ENCODE measurements around the gene PPP1R12A. TPM values are rescaled to one million over a fixed set of nuclear protein-coding genes. Genes with fewer than 3 reads are reported as not detected.

PPP1R12A gene
- total RNA-seq, 1 donor, result 156 TPM

- Histone ChIP-seq H3K4me1 (ENCODE audit: insufficient read depth, low read length) (peaks cover 8% of the 10 kb centered on the region), H3K27me3 (ENCODE audit: insufficient read depth, low read length) (no peaks in the 10 kb centered on the region), H3K4me3 (ENCODE audit: low read length) (no peak overlapping the region), H3K9me3 (ENCODE audit: low read depth, low read length) (peaks cover 6% of the 10 kb centered on the region)
Observed at GRCh38 chr12:79850610-79851299, 84.1 kb downstream of the PPP1R12A start.

GRCh38 chr12:79848339-79848738 is 86.6 kb downstream of the PPP1R12A start:
- H3K27me3 ChIP-seq (ENCODE audit: insufficient read depth, low read length), result no peaks in the 10 kb centered on the region
- peaks cover 6% of the 10 kb centered on the region for H3K9me3 ChIP-seq (ENCODE audit: low read depth, low read length)
- H3K4me1 ChIP-seq (ENCODE audit: insufficient read depth, low read length), result peaks cover 8% of the 10 kb centered on the region
- no peak overlapping the region for H3K4me3 ChIP-seq (ENCODE audit: low read length)

GRCh38 chr12:79847417-79847816 is 87.5 kb downstream of the PPP1R12A start:
- peaks cover 8% of the 10 kb centered on the region for H3K4me1 ChIP-seq (ENCODE audit: insufficient read depth, low read length)
- H3K4me3 ChIP-seq (ENCODE audit: low read length), result no peak overlapping the region
- peaks cover 6% of the 10 kb centered on the region for H3K9me3 ChIP-seq (ENCODE audit: low read depth, low read length)
- H3K27me3 ChIP-seq (ENCODE audit: insufficient read depth, low read length), result no peaks in the 10 kb centered on the region

DNA sequence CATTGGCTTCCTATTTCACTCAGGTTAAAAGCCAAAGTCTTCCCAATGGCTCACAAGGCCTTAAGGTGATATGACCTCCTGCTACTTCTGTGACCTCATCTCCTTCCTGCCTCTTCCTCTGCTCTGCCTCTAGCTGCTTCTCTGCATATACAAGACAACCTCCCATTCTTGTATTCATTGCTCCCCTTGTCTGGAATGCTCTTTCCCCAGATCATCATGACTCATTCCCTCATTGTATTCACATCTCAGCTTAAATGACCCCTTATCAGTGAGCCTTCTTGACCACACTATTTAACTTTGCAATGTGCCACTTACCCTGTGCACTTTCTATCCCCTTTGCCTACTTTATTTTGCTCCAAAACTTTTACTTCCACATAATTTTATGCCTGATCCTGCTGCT is 90.2 kb downstream of the PPP1R12A start:
- Histone ChIP-seq H3K4me1 (ENCODE audit: insufficient read depth, low read length) (peaks cover 12% of the 10 kb centered on the region), H3K4me3 (ENCODE audit: low read length) (no peak overlapping the region), H3K9me3 (ENCODE audit: low read depth, low read length) (no peaks in the 10 kb centered on the region)

DNA sequence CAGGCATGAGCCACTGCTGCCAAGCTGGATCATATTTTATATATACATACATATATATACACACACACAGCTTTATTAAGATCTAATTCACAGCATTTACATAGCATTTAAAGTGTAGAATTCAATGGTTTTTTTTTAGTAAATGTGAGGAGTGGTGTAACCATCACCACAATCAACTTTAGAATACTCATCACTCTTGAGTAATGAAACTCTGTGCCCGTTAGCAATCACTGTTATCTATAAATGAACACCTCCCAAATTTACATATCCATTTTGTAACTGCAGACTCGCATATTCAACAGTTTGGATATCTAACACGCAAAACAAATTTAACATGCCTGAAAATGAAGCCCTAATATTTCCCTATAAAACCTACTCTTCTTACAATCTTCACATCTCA is 90.9 kb downstream of the PPP1R12A start:
- Histone ChIP-seq H3K4me1 (ENCODE audit: insufficient read depth, low read length) (peaks cover 7% of the 10 kb centered on the region), H3K27me3 (ENCODE audit: insufficient read depth, low read length) (no peaks in the 10 kb centered on the region), H3K9me3 (ENCODE audit: low read depth, low read length) (no peaks in the 10 kb centered on the region), H3K4me3 (ENCODE audit: low read length) (no peak overlapping the region)

More for the DNA sequence above, 90.2 kb downstream of the PPP1R12A start:
- H3K27me3 ChIP-seq (ENCODE audit: insufficient read depth, low read length), result no peaks in the 10 kb centered on the region

DNA sequence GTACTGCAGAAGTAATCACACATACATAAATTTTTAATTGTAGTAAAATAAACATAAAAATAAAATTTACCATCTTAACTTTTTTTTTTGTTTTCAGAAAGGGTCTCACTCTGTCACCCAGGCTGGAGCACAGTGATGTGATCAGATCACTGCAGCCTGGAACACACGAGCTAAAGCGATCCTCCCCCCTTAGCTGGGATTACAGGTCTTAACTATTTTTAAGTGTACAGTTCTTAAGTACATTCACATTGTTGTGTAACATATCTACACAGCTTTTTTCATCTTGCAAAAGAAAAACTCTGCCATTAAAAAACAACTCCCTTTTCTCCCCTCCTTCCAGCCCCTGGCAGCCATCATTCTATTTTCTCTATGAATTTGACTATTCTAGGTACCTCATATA is 92.3 kb downstream of the PPP1R12A start:
- Histone ChIP-seq H3K27me3 (ENCODE audit: insufficient read depth, low read length) (no peaks in the 10 kb centered on the region), H3K9me3 (ENCODE audit: low read depth, low read length) (no peaks in the 10 kb centered on the region), H3K4me1 (ENCODE audit: insufficient read depth, low read length) (peaks cover 6% of the 10 kb centered on the region), H3K4me3 (ENCODE audit: low read length) (no peak overlapping the region)

- H3K4me1 ChIP-seq (ENCODE audit: insufficient read depth, low read length), result peaks cover 6% of the 10 kb centered on the region
- H3K27me3 ChIP-seq (ENCODE audit: insufficient read depth, low read length), result no peaks in the 10 kb centered on the region
- H3K4me3 ChIP-seq (ENCODE audit: low read length), result no peak overlapping the region
- no peaks in the 10 kb centered on the region for H3K9me3 ChIP-seq (ENCODE audit: low read depth, low read length)
Observed at GRCh38 chr12:79841878-79842265, 93.0 kb downstream of the PPP1R12A start.

- Histone ChIP-seq H3K27me3 (ENCODE audit: insufficient read depth, low read length) (no peaks in the 10 kb centered on the region), H3K9me3 (ENCODE audit: low read depth, low read length) (no peaks in the 10 kb centered on the region), H3K4me3 (ENCODE audit: low read length) (no peak overlapping the region), H3K4me1 (ENCODE audit: insufficient read depth, low read length) (peaks cover 6% of the 10 kb centered on the region)
Observed at GRCh38 chr12:79841248-79841877, 93.5 kb downstream of the PPP1R12A start.

GRCh38 chr12:79838359-79838758 is 96.5 kb downstream of the PPP1R12A start:
- Histone ChIP-seq H3K27me3 (ENCODE audit: insufficient read depth, low read length) (no peaks in the 10 kb centered on the region), H3K4me1 (ENCODE audit: insufficient read depth, low read length) (peaks cover 6% of the 10 kb centered on the region), H3K9me3 (ENCODE audit: low read depth, low read length) (no peaks in the 10 kb centered on the region), H3K4me3 (ENCODE audit: low read length) (no peak overlapping the region)

DNA sequence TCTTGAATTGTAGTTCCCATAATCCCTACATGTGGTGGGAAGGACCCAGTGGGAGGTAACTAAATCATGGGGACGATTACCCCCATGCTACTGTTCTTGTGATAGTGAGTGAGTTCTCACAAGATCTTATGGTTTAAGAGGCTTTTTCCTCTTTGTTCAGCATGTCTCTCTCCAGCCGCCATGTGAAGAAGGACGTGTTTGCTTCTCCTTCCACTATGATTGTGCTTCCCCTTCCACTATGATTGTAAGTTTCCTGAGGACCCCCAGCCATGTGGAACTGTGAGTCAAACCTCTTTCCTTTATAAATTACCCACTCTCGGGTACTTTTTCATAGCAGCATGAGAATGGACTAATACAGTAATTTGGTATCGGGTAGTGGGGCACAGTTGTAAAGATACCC is 97.3 kb downstream of the PPP1R12A start:
- Histone ChIP-seq H3K27me3 (ENCODE audit: insufficient read depth, low read length) (no peaks in the 10 kb centered on the region), H3K4me1 (ENCODE audit: insufficient read depth, low read length) (peaks cover 6% of the 10 kb centered on the region), H3K4me3 (ENCODE audit: low read length) (no peak overlapping the region), H3K9me3 (ENCODE audit: low read depth, low read length) (no peaks in the 10 kb centered on the region)

DNA sequence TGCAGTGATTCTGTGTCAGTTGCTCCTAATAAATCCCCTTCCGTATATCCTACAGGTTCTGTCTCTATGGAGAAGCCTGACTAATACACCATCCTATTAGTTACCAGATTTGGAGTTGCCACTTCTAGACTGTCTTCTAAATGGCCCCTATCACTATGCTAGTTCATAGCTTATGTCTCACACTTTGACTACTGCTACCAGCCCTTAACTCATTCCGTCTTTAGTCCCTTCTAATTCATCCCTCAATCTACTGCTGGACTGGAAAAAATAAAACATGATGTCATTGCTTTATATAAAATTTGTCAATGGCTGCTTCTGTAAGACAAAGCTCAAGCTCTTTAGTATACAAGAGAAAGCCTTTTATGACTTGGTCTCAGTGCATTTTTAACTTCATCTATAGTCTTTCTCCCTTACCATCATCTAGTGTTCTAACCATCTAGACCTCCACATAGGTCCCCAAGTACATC is 99.5 kb downstream of the PPP1R12A start:
- Histone ChIP-seq H3K9me3 (ENCODE audit: low read depth, low read length) (no peaks in the 10 kb centered on the region), H3K4me1 (ENCODE audit: insufficient read depth, low read length) (peaks cover 3% of the 10 kb centered on the region), H3K4me3 (ENCODE audit: low read length) (no peak overlapping the region), H3K27me3 (ENCODE audit: insufficient read depth, low read length) (no peaks in the 10 kb centered on the region)

DNA sequence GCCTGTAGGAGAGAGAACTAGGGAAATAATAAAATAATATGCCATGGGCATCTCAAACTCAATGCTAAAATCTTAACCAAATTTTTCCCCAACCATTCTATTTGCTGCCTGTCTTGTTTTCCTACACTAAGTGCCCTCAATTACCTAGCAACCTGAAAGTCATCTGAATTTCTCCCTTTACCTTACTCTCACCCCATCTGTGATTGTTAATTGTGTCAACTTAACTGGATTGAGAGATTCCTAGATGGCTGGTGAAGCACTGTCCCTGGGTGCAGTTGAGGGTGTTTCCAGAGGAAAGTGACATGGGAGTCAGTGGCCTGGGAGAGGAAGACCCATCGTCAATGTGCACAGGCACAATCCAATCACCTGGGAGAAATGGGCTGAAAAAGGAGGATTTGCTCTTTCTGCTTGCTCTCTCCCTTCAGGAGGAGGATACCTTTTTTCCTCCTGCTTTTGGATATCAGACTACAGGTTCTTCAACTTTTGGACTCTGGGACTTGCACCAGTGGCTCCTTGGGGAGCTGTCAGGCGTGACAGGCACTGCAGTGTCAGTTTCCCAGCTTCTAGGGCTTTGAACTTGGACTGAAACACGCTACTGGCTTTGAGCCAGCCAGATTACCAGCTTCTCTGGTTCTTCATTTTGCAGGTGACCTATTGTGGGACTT is 100.1 kb downstream of the PPP1R12A start:
- Histone ChIP-seq H3K4me1 (ENCODE audit: insufficient read depth, low read length) (peaks cover 3% of the 10 kb centered on the region), H3K4me3 (ENCODE audit: low read length) (no peak overlapping the region), H3K9me3 (ENCODE audit: low read depth, low read length) (no peaks in the 10 kb centered on the region), H3K27me3 (ENCODE audit: insufficient read depth, low read length) (no peaks in the 10 kb centered on the region)

GRCh38 chr12:79830440-79830839 is 104.5 kb downstream of the PPP1R12A start:
- no peaks in the 10 kb centered on the region for H3K27me3 ChIP-seq (ENCODE audit: insufficient read depth, low read length)
- H3K4me3 ChIP-seq (ENCODE audit: low read length), result no peak overlapping the region
- H3K4me1 ChIP-seq (ENCODE audit: insufficient read depth, low read length), result peaks cover 3% of the 10 kb centered on the region
- no peaks in the 10 kb centered on the region for H3K9me3 ChIP-seq (ENCODE audit: low read depth, low read length)

DNA sequence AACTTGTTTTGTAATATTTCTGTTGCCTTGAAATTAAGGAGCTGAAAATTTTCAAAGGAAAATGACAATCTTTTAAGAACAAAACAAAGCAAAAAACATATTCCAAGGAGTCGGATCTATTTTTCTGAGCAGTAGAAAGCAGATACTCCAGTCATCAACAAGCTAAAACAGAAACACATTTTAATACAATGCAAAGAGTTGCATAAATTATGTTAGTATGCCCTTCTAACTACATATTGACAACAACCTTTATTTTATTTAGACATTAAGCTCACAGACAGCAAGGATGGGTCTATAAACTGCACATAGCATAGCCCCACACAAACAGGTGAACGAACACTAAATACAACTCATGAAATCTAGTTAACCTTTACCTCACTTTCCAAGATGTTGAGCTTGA is 106.0 kb downstream of the PPP1R12A start:
- no peaks in the 10 kb centered on the region for H3K9me3 ChIP-seq (ENCODE audit: low read depth, low read length)
- H3K4me3 ChIP-seq (ENCODE audit: low read length), result no peak overlapping the region
- peaks cover 3% of the 10 kb centered on the region for H3K4me1 ChIP-seq (ENCODE audit: insufficient read depth, low read length)
- no peaks in the 10 kb centered on the region for H3K27me3 ChIP-seq (ENCODE audit: insufficient read depth, low read length)

DNA sequence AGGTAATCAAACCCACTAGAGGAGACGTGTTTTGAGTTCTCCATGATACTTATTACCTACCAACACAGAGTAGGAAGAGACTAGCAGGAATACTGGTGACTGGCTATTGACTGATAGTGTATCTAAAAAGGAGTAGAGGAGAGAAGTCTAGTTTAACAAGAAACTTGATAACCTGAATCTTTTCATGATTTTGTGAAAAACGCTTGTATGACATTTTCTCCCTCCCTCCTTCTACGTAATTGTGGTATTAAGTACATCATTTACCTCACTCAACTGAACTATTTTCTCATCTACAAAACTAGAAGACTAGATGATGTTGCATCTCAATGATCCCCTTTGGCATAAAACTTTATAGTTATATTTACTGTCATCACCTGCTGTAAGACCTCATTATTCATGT is 107.4 kb downstream of the PPP1R12A start:
- H3K4me1 ChIP-seq (ENCODE audit: insufficient read depth, low read length), result peaks cover 3% of the 10 kb centered on the region
- H3K27me3 ChIP-seq (ENCODE audit: insufficient read depth, low read length), result no peaks in the 10 kb centered on the region
- no peak overlapping the region for H3K4me3 ChIP-seq (ENCODE audit: low read length)
- H3K9me3 ChIP-seq (ENCODE audit: low read depth, low read length), result no peaks in the 10 kb centered on the region
